Activated CD8-positive, alpha-beta T cell treated with anti-CD3 and anti-CD28 coated beads, Interleukin-2, amount 10 ng/mL, durations not matched to agents 7 days and 5 days (primary cell): ENCODE data around the gene MCC. TPM values are rescaled to one million over a fixed set of nuclear protein-coding genes. Genes with fewer than 3 reads are reported as not detected.

Experiments used
- ATAC-seq: fragments of 150-1000 bp; cut with Tn5 transposase; one replicate; pipeline ENCODE4 v1.10.0; 2021; ENCODE audit warnings: moderate library complexity
- CTCF ChIA-PET: fragments of 350-600 bp; sonication (Branson Sonifier 250); formaldehyde crosslinking; loops from one replicate; lab custom pipeline; 2021; ENCODE audit warnings: antibody characterized with exemption; lab: Charles Lee
- POLR2A ChIA-PET: fragments of 350-600 bp; sonication (Branson Sonifier 250); formaldehyde crosslinking; loops from one replicate; lab custom pipeline; 2021; ENCODE audit warnings: antibody characterized with exemption; lab: Charles Lee
- DNase-seq: peaks from one replicate; pipeline ENCODE4 v3.0.0-alpha.2; 2020
- H3K27ac Mint-ChIP-seq: one replicate; pipeline ENCODE4 v1.8.0; 2021; ENCODE audit warnings: mild to moderate bottlenecking, mixed read lengths
- H3K27me3 Mint-ChIP-seq: one replicate; pipeline ENCODE4 v1.8.0; 2021; ENCODE audit warnings: low read depth, mixed read lengths
- H3K36me3 Mint-ChIP-seq: one replicate; pipeline ENCODE4 v1.8.0; 2021; ENCODE audit warnings: low read depth, mixed read lengths
- H3K4me1 Mint-ChIP-seq: one replicate; pipeline ENCODE4 v1.8.0; 2021; ENCODE audit warnings: low read depth, mixed read lengths
- H3K4me3 Mint-ChIP-seq: one replicate; pipeline ENCODE4 v1.8.0; 2021; ENCODE audit warnings: mild to moderate bottlenecking, mixed read lengths
- H3K9me3 Mint-ChIP-seq: one replicate; pipeline ENCODE4 v1.8.0; 2022; ENCODE audit warnings: mixed read lengths; ENCODE audit not compliant: insufficient read depth
- total RNA-seq, 2 experiments: library from RNA; stranded (reverse); gene quantifications; one replicate each; pipeline ENCODE4 v1.2.3, GENCODE V29; 2021

MCC gene
- total RNA-seq, 2 experiments from 2014 or later = 7.6 to 8.0 TPM

DNA sequence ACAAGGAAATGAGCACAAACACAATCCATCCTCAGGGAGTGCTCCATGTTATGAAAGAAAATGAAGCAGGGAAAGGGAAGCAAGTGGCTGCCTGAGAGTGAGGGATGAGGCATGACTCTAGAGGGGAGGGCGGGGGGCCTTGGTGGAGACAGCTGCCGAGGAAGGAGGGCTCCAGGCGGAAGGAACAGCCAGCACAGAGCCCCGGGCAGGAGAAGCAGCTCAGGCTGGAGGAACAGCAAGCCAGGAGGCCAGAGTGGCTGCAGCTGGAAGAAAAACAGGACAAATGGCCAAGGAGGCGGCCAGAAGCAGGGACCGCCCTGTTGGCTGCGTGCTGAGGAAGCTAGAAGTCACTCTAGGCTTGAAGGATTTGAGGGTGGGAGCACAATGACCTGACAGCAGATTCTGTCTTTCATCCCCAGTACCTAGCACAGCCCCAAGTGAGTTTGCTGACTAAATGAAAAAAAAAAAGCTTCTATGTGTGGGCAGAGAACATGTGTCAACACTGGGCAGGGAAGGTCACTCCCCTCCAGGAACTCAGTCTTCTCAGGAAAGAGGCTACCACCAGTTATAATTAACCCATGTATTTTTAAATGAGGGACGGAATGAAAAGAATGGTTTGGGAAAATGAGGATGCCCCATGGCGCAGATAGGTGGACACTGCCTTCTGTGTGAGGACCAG, 368.9 kb downstream of the MCC start:
- POLR2A ChIA-PET = interaction anchor here (0.5 to 0.6 kb wide), 2 partner anchors 162 to 318 kb away, joined by 3 to 5 read pairs; no protein-coding TSS in a partner anchor
- CTCF ChIA-PET = no interaction called here
- no peaks in the 10 kb centered on the region for H3K4me1 Mint-ChIP-seq
- H3K27me3 Mint-ChIP-seq = no peaks in the 10 kb centered on the region
- no peaks in the 10 kb centered on the region for H3K9me3 Mint-ChIP-seq
- DNase-seq (no peak), ATAC-seq (no peak)
- no peak overlapping the region for H3K27ac Mint-ChIP-seq
- no peaks in the 10 kb centered on the region for H3K36me3 Mint-ChIP-seq
- H3K4me3 Mint-ChIP-seq = no peak overlapping the region

DNA sequence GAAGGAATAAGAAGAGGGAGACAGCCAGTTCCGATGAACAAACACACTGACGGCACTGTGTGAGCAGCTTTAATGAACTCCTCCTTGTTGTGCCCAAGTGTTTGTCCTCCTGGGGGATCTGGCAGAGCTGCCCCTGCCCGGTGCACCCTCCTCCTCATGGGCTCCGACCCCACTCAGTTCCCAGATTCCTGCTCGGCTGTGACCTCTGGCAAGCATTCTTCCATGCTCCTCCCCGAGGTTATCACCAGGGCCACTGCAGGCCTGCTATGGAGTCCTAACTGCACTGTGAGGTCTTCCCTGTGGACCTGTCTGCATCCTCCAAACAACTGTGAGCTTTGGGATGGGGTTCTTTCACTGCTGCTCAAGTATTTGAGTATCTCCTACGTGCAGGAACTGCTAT, 369.5 kb downstream of the MCC start:
- H3K27me3 Mint-ChIP-seq = no peaks in the 10 kb centered on the region
- ChIA-PET POLR2A (interaction anchor here (0.5 to 0.6 kb wide), 2 partner anchors 161 to 317 kb away, joined by 3 to 5 read pairs; no protein-coding TSS in a partner anchor), CTCF (no interaction called here)
- H3K9me3 Mint-ChIP-seq = no peaks in the 10 kb centered on the region
- no peak overlapping the region for H3K27ac Mint-ChIP-seq
- DNase-seq (no peak), ATAC-seq (no peak)
- no peaks in the 10 kb centered on the region for H3K4me1 Mint-ChIP-seq
- no peak overlapping the region for H3K4me3 Mint-ChIP-seq
- no peaks in the 10 kb centered on the region for H3K36me3 Mint-ChIP-seq

DNA sequence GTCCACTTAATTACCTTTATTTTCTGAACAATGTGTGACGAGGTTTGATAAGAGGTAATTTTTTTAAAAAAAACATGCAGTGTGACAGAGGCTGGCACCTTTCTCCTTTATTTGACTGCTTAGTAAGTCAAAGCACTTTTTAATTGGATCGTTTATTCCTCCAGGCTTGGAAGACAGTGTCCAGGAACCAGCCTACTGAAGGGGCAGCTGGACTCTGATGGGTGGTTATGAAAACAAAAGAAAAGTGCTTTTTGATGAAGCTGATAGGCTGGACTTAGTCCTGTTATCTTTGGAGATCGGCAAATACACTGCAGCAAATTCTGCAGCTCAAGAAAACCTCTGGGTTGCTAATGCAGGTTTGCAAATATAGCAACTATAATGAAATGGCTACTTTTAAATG, 370.0 kb downstream of the MCC start:
- ATAC-seq (no peak), DNase-seq (no peak)
- no peaks in the 10 kb centered on the region for H3K27me3 Mint-ChIP-seq
- ChIA-PET CTCF (no interaction called here), POLR2A (no interaction called here)
- H3K36me3 Mint-ChIP-seq = no peaks in the 10 kb centered on the region
- no peak overlapping the region for H3K4me3 Mint-ChIP-seq
- no peaks in the 10 kb centered on the region for H3K9me3 Mint-ChIP-seq
- no peak overlapping the region for H3K27ac Mint-ChIP-seq
- H3K4me1 Mint-ChIP-seq = no peaks in the 10 kb centered on the region

- CTCF ChIA-PET = no interaction called here
- Mint-ChIP-seq H3K4me1 (no peaks in the 10 kb centered on the region), H3K36me3 (no peaks in the 10 kb centered on the region), H3K27me3 (no peaks in the 10 kb centered on the region), H3K9me3 (no peaks in the 10 kb centered on the region), H3K27ac (no peak overlapping the region), H3K4me3 (no peak overlapping the region)
- POLR2A ChIA-PET = no interaction called here
- ATAC-seq = no peak
- no peak for DNase-seq
Observed at GRCh38 chr5:113117543-113118115, 370.6 kb downstream of the MCC start.

GRCh38 chr5:113115956-113116355, 372.3 kb downstream of the MCC start:
- Mint-ChIP-seq H3K4me3 (no peak overlapping the region), H3K27ac (no peak overlapping the region), H3K36me3 (no peaks in the 10 kb centered on the region), H3K27me3 (no peaks in the 10 kb centered on the region), H3K9me3 (no peaks in the 10 kb centered on the region), H3K4me1 (no peaks in the 10 kb centered on the region)
- ChIA-PET POLR2A (no interaction called here), CTCF (no interaction called here)
- no peak for DNase-seq
- no peak for ATAC-seq

DNA sequence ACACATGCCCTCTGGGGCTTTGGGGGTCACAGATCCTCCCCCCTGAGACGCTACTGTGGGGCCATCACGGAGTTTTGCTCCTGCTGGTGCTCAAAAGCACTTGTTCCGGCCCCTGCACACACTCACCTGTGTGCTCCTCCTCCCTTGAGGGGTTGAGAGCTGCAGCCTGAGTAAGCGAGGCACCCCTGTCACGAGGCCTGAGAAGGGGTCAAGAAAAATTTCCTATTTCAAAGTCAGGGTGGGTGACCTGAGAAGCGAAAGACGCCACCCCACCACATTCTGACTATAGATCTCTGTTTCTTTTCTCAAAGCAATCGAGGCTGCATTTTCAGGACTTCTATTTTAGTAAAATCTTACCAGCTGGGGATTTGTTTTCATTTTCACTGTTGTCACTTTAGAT, 373.2 kb downstream of the MCC start:
- ATAC-seq = no peak
- no peaks in the 10 kb centered on the region for H3K27me3 Mint-ChIP-seq
- no peaks in the 10 kb centered on the region for H3K4me1 Mint-ChIP-seq
- no peaks in the 10 kb centered on the region for H3K9me3 Mint-ChIP-seq
- no peaks in the 10 kb centered on the region for H3K36me3 Mint-ChIP-seq
- no peak overlapping the region for H3K27ac Mint-ChIP-seq
- no peak overlapping the region for H3K4me3 Mint-ChIP-seq
- CTCF ChIA-PET = no interaction called here
- POLR2A ChIA-PET = no interaction called here
- DNase-seq = no peak

GRCh38 chr5:113114559-113114958, 373.7 kb downstream of the MCC start:
- ATAC-seq (no peak), DNase-seq (no peak)
- Mint-ChIP-seq H3K4me3 (no peak overlapping the region), H3K27me3 (no peaks in the 10 kb centered on the region), H3K4me1 (no peaks in the 10 kb centered on the region), H3K9me3 (no peaks in the 10 kb centered on the region), H3K27ac (no peak overlapping the region), H3K36me3 (no peaks in the 10 kb centered on the region)
- CTCF ChIA-PET = no interaction called here
- POLR2A ChIA-PET = no interaction called here

DNA sequence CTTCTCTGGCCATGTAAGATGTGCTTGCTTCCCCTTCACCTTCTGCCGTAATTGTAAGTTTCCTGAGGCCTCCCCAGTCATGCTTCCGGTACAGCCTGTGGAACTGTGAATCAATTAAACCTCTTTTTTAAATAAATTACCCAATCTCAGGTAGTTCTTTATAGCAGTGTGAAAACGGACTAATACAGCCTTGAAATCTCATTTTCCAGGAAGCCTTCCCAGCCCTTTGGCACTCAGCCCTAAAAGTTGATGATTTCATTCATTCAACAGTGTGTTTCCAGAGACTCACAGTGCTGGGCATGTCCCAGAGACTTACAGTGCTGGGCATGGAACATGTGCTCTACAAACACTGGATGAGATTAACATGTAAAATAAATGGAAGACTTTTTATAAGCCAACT, 375.8 kb downstream of the MCC start:
- Mint-ChIP-seq H3K27ac (no peak overlapping the region), H3K4me1 (no peaks in the 10 kb centered on the region), H3K36me3 (no peaks in the 10 kb centered on the region), H3K4me3 (no peak overlapping the region), H3K9me3 (no peaks in the 10 kb centered on the region), H3K27me3 (no peaks in the 10 kb centered on the region)
- DNase-seq (no peak), ATAC-seq (no peak)
- CTCF ChIA-PET = no interaction called here
- POLR2A ChIA-PET = no interaction called here

GRCh38 chr5:113110117-113110516, 378.1 kb downstream of the MCC start:
- Mint-ChIP-seq H3K27ac (no peak overlapping the region), H3K9me3 (no peaks in the 10 kb centered on the region), H3K4me3 (no peak overlapping the region), H3K4me1 (no peaks in the 10 kb centered on the region), H3K27me3 (no peaks in the 10 kb centered on the region), H3K36me3 (no peaks in the 10 kb centered on the region)
- CTCF ChIA-PET = no interaction called here
- DNase-seq (no peak), ATAC-seq (no peak)
- POLR2A ChIA-PET = no interaction called here

GRCh38 chr5:113109344-113109743, 378.9 kb downstream of the MCC start:
- no peak for ATAC-seq
- POLR2A ChIA-PET = no interaction called here

GRCh38 chr5:113108485-113108884, 379.8 kb downstream of the MCC start:
- Mint-ChIP-seq H3K4me3 (no peak overlapping the region), H3K27me3 (no peaks in the 10 kb centered on the region), H3K27ac (no peak overlapping the region), H3K36me3 (no peaks in the 10 kb centered on the region), H3K9me3 (no peaks in the 10 kb centered on the region), H3K4me1 (no peaks in the 10 kb centered on the region)
- ATAC-seq (no peak), DNase-seq (no peak)
- ChIA-PET CTCF (no interaction called here), POLR2A (no interaction called here)

More at GRCh38 chr5:113109344-113109743, 378.9 kb downstream of the MCC start:
- no peaks in the 10 kb centered on the region for H3K4me1 Mint-ChIP-seq
- no peaks in the 10 kb centered on the region for H3K9me3 Mint-ChIP-seq
- no peak overlapping the region for H3K27ac Mint-ChIP-seq
- CTCF ChIA-PET = no interaction called here
- H3K27me3 Mint-ChIP-seq = no peaks in the 10 kb centered on the region
- H3K4me3 Mint-ChIP-seq = no peak overlapping the region
- no peaks in the 10 kb centered on the region for H3K36me3 Mint-ChIP-seq
- DNase-seq = no peak

- Mint-ChIP-seq H3K27ac (no peak overlapping the region), H3K4me3 (no peak overlapping the region), H3K36me3 (no peaks in the 10 kb centered on the region), H3K4me1 (no peaks in the 10 kb centered on the region), H3K9me3 (no peaks in the 10 kb centered on the region), H3K27me3 (no peaks in the 10 kb centered on the region)
- POLR2A ChIA-PET = no interaction called here
- CTCF ChIA-PET = no interaction called here
- DNase-seq = no peak
- ATAC-seq = no peak
Observed at GRCh38 chr5:113106821-113107220, 381.4 kb downstream of the MCC start.
